Rectal smooth muscle tissue (tissue), 1 donor: ENCODE data around the gene PRDM15.

ENCODE experiments used
- H3K27ac ChIP-seq: one replicate; pipeline ENCODE4 v1.7.0; 2013; ENCODE audit warnings: low read depth, low read length, inconsistent platforms
- H3K27me3 ChIP-seq: one replicate; pipeline ENCODE4 v1.7.0; 2013; ENCODE audit warnings: low read length; ENCODE audit not compliant: control insufficient read depth, insufficient read depth
- H3K36me3 ChIP-seq: one replicate; pipeline ENCODE4 v1.7.0; 2013; ENCODE audit warnings: low read length; ENCODE audit not compliant: control insufficient read depth, insufficient read depth
- H3K4me1 ChIP-seq: one replicate; pipeline ENCODE4 v1.7.0; 2013; ENCODE audit warnings: low read length; ENCODE audit not compliant: control insufficient read depth, insufficient read depth
- H3K4me3 ChIP-seq: one replicate; pipeline ENCODE4 v1.7.0; 2013; ENCODE audit warnings: low read length
- H3K9ac ChIP-seq: one replicate; pipeline ENCODE4 v1.7.0; 2013; ENCODE audit warnings: low read length

The PRDM15 gene

DNA sequence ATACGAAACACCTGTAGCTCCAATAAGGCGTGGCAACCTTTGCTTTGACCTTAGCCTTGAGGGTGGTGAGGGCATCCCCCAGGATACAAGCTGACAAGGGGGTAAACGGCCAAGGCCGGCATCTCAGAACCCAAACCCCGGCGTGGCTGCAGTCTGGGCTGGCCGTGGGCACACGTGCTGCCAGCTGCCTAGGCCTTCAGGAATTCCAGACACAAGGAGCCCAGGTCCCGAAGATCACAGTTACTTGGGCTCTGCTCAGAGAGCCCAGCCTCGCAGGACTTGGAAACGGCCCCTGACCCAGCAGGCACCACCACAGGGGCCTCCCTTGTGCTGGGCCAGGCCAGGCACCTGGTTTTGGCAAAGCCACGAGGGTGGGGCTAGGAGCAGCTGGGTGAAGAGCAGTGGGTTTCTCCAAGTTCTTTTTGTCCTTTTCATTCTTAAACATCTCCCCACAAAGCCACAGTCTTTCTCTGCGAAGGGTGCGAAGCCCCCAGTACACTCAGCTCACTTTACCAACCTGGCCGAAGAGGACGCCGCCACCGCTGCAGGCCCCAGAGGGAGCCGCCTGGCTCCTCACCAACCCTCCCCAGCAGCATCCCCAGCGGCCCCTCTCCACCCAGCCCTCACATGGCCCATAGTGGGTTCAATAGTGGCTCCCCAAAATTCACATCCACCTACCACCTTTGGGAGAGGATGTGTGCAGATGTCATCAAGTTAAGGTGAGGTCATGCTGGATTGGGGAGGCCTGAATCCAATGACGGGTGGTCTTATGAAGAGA is 26.8 kb downstream of the PRDM15 start:
- Histone ChIP-seq H3K27me3 (no peaks in the 10 kb centered on the region), H3K36me3 (peaks cover 14% of the 10 kb centered on the region), H3K4me1 (no peaks in the 10 kb centered on the region), H3K4me3 (no peak overlapping the region), H3K9ac (no peak overlapping the region), H3K27ac (no peak overlapping the region)

GRCh38 chr21:41851090-41851790 is 27.9 kb downstream of the PRDM15 start:
- H3K36me3 ChIP-seq, result peaks cover 11% of the 10 kb centered on the region
- no peaks in the 10 kb centered on the region for H3K27me3 ChIP-seq

DNA sequence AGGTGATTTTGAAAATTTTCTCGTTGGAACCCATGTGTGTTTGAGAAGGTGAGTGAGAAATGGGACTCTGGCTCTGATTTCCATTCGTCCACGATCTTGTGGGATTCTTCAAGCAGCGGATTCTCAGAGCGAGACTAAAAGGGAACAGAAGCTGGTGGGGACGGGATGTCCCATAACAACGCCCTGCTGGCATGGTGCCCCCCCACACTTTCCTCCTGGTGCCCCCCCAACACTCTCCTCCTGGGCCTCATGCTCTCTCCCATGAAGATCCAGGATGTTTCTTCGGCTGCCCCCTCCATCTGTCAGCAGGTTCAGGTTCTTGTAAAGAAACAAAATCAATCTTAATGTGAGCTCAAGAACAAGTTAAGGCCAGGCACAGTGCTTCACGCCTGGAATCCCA is 29.1 kb downstream of the PRDM15 start:
- H3K4me3 ChIP-seq, result no peak overlapping the region
- peaks cover 11% of the 10 kb centered on the region for H3K36me3 ChIP-seq
- H3K27me3 ChIP-seq, result no peaks in the 10 kb centered on the region
- no peaks in the 10 kb centered on the region for H3K4me1 ChIP-seq
- no peak overlapping the region for H3K9ac ChIP-seq
- H3K27ac ChIP-seq, result no peak overlapping the region

More at GRCh38 chr21:41851090-41851790, 27.9 kb downstream of the PRDM15 start:
- Histone ChIP-seq H3K4me3 (no peak overlapping the region), H3K27ac (no peak overlapping the region), H3K4me1 (no peaks in the 10 kb centered on the region), H3K9ac (no peak overlapping the region)

DNA sequence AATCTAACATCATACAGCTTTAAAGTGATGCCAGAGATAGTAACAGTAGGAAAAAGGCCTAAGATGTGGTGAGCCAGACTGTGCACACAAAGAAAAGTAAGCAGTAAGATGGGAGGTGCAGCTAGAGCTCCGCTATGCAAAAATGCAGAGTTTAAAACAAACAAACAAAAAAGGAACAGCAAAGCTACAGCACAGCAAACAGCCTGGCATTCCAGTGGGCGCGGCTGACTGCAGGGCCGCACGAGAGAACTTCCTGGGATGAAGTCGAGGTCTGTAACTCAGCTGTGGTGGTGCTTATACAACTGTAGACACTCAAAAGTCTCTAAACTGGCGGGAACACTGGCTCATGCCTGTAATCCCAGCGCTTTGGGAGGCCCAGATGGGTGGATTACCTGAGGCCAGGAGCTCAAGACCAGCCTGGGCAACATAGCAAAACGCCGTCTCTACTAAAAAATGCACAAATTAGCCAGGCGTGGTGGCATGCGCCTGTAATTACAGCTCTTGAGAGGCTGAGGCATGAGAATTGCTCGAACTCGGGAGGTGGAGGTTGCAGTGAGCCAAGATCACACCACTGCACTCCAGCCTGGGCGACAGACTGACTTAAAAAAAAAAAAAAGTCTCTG is 30.1 kb downstream of the PRDM15 start:
- H3K4me3 ChIP-seq, result no peak overlapping the region
- H3K4me1 ChIP-seq, result no peaks in the 10 kb centered on the region
- H3K36me3 ChIP-seq, result peaks cover 7% of the 10 kb centered on the region
- H3K27me3 ChIP-seq, result no peaks in the 10 kb centered on the region
- H3K9ac ChIP-seq, result no peak overlapping the region
- no peak overlapping the region for H3K27ac ChIP-seq

GRCh38 chr21:41848533-41848932 is 30.6 kb downstream of the PRDM15 start:
- no peaks in the 10 kb centered on the region for H3K27me3 ChIP-seq
- H3K4me3 ChIP-seq, result no peak overlapping the region
- H3K9ac ChIP-seq, result no peak overlapping the region
- peaks cover 2% of the 10 kb centered on the region for H3K36me3 ChIP-seq
- H3K4me1 ChIP-seq, result no peaks in the 10 kb centered on the region
- no peak overlapping the region for H3K27ac ChIP-seq

- Histone ChIP-seq H3K4me3 (no peak overlapping the region), H3K4me1 (no peaks in the 10 kb centered on the region), H3K27ac (no peak overlapping the region), H3K9ac (no peak overlapping the region), H3K36me3 (no peaks in the 10 kb centered on the region), H3K27me3 (no peaks in the 10 kb centered on the region)
Observed at GRCh38 chr21:41847066-41847804, 31.9 kb downstream of the PRDM15 start.

GRCh38 chr21:41846536-41846935 is 32.6 kb downstream of the PRDM15 start:
- no peak overlapping the region for H3K9ac ChIP-seq
- no peak overlapping the region for H3K27ac ChIP-seq
- no peak overlapping the region for H3K4me3 ChIP-seq
- no peaks in the 10 kb centered on the region for H3K36me3 ChIP-seq
- H3K27me3 ChIP-seq, result no peaks in the 10 kb centered on the region
- H3K4me1 ChIP-seq, result no peaks in the 10 kb centered on the region

DNA sequence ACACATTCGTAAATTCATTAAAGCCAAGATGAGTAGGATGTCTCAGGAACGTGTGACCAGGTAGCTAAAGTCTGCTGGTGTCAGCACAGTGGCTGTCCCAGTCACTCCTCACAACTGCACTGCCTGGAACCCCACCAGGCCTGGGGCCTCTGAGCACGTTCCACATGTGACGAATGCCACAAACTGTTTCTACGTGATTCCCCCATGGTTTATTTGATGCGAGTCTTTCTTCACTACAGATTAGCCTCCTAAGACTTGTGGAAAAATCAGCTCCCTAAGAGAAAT is 33.2 kb downstream of the PRDM15 start:
- no peak overlapping the region for H3K4me3 ChIP-seq
- no peak overlapping the region for H3K27ac ChIP-seq
- no peaks in the 10 kb centered on the region for H3K36me3 ChIP-seq
- no peaks in the 10 kb centered on the region for H3K27me3 ChIP-seq
- H3K9ac ChIP-seq, result no peak overlapping the region
- no peaks in the 10 kb centered on the region for H3K4me1 ChIP-seq

GRCh38 chr21:41845310-41846032 is 33.7 kb downstream of the PRDM15 start:
- Histone ChIP-seq H3K4me1 (no peaks in the 10 kb centered on the region), H3K9ac (no peak overlapping the region), H3K36me3 (no peaks in the 10 kb centered on the region), H3K4me3 (no peak overlapping the region), H3K27ac (no peak overlapping the region), H3K27me3 (no peaks in the 10 kb centered on the region)

- no peaks in the 10 kb centered on the region for H3K27me3 ChIP-seq
Observed at GRCh38 chr21:41843584-41843983, 35.6 kb downstream of the PRDM15 start.

DNA sequence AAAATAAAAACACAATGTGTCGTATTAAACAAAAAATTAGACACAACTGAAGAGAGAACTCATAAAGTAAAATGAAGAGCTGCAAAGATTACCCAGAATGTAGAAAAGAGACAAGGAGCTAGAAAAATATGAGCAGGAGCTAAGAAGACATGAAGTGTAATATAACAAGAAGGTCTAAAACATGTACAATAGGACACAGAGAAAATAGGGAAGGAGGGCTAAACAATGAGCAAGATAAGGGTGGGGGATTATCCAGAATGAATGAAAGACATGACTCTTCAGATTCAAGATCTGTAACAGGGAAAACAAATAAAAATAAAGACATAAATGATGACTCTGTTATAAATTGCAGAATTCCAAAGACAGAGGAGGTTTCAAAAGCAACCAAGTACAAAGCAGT is 38.3 kb downstream of the PRDM15 start:
- H3K36me3 ChIP-seq, result peaks cover 11% of the 10 kb centered on the region
- H3K4me3 ChIP-seq, result no peak overlapping the region
- no peaks in the 10 kb centered on the region for H3K4me1 ChIP-seq
- H3K27ac ChIP-seq, result no peak overlapping the region
- H3K27me3 ChIP-seq, result no peaks in the 10 kb centered on the region
- H3K9ac ChIP-seq, result no peak overlapping the region

More at GRCh38 chr21:41843584-41843983, 35.6 kb downstream of the PRDM15 start:
- no peak overlapping the region for H3K27ac ChIP-seq
- H3K9ac ChIP-seq, result no peak overlapping the region
- no peaks in the 10 kb centered on the region for H3K4me1 ChIP-seq
- no peaks in the 10 kb centered on the region for H3K36me3 ChIP-seq
- H3K4me3 ChIP-seq, result no peak overlapping the region
